SK-N-SH (cell line): ENCODE data around the gene TMLHE.

ENCODE experiments used
- CHD2 ChIP-seq: fragments of 150-350 bp; IDR thresholded peaks from 2 replicates; pipeline ENCODE4 v1.6.1; 2018; ENCODE audit warnings: low read length; ENCODE audit not compliant: partially characterized antibody
- CTCF ChIP-seq: fragments of 200-600 bp; sonication (generic); IDR thresholded peaks from 2 replicates; pipeline ENCODE4 v1.6.1; 2017; ENCODE audit warnings: antibody characterized with exemption, mild to moderate bottlenecking, moderate library complexity
- EP300 ChIP-seq, 2 experiments: IDR thresholded peaks; 2 replicates each; pipeline versions ENCODE4 v1.4.0 to v1.6.1; 2012; ENCODE audit warnings: borderline replicate concordance in 1 of 2, low read depth in 1 of 2, low read length in 1 of 2
- EZH2phosphoT487 ChIP-seq: fragments of 200-600 bp; sonication (generic); IDR thresholded peaks from 2 replicates; pipeline ENCODE4 v1.6.1; 2017; ENCODE audit warnings: low read depth, mixed run types, mild to moderate bottlenecking, antibody characterized with exemption, moderate library complexity, borderline replicate concordance
- FOXM1 ChIP-seq: IDR thresholded peaks from 2 replicates; pipeline ENCODE4 v1.4.0; 2012; ENCODE audit warnings: low read depth, mild to moderate bottlenecking
- MAX ChIP-seq: IDR thresholded peaks from 2 replicates; pipeline ENCODE4 v1.4.0; 2012; ENCODE audit warnings: low read depth
- NRF1 ChIP-seq: IDR thresholded peaks from 2 replicates; pipeline ENCODE4 v1.6.1; 2012; ENCODE audit warnings: low read depth, mild to moderate bottlenecking, low read length
- POLR2AphosphoS5 ChIP-seq: IDR thresholded peaks from 2 replicates; pipeline ENCODE4 v1.6.1; 2012; ENCODE audit warnings: low read depth, low read length
- RCOR1 ChIP-seq: fragments of 150-350 bp; IDR thresholded peaks from 2 replicates; pipeline ENCODE4 v1.6.1; 2017; ENCODE audit warnings: antibody characterized with exemption, low read length
- SIN3A ChIP-seq: IDR thresholded peaks from 2 replicates; pipeline ENCODE4 v1.6.1; 2012; ENCODE audit warnings: low read depth, mild to moderate bottlenecking, low read length, moderate library complexity, borderline replicate concordance
- SMC3 ChIP-seq: IDR thresholded peaks from 2 replicates; pipeline ENCODE4 v1.6.1; 2012; ENCODE audit warnings: low read depth, low read length, improper control_type of control experiment
- YY1 ChIP-seq: IDR thresholded peaks from 2 replicates; pipeline ENCODE4 v1.4.0; 2012; ENCODE audit warnings: low read depth, mild to moderate bottlenecking
- ZBTB33 ChIP-seq: IDR thresholded peaks from 2 replicates; pipeline ENCODE4 v1.4.0; 2012; ENCODE audit warnings: low read depth, borderline replicate concordance

- no peak for TF ChIP-seq ZBTB33
- TF ChIP-seq CTCF = no peak
- TF ChIP-seq CHD2 = no peak
- TF ChIP-seq FOXM1 = no peak
- no peak for TF ChIP-seq EZH2phosphoT487
- no peak for TF ChIP-seq NRF1
- no peak for TF ChIP-seq YY1
- TF ChIP-seq POLR2AphosphoS5 = no peak
- TF ChIP-seq RCOR1 = no peak
- TF ChIP-seq SIN3A = no peak
- no peak for TF ChIP-seq EP300 (IDR thresholded peaks at IDR 0.05; ENCODE audit: borderline replicate concordance in 1 of 2, low read depth in 1 of 2, low read length in 1 of 2)
- no peak for TF ChIP-seq SMC3
- no peak for TF ChIP-seq MAX
These were observed 30.5 kb upstream of the TMLHE start for GRCh38 chrX:155643240-155643639.
